ENCODE results near the gene PRELID1.

DNA sequence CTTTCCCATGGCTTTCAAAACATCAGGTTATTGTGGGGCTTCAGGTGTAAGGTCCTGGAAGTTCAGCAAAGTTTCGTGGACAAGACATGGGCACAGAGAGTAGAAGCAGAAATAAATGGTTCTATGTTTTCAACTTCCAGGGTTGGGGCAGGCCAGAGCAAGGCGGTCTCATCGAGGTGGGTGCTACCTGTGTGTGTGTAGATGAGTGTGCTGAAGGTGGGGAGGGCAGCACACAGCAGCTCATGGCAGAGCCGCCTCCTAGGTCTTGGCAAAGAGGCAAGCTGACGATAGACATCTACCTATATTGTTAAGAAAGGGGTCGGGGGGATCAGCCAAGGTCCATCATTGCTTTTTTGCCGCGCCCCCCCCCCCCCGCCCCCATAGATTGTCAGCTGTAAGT, 3.9 kb upstream of the PRELID1 start:
- no peak for TF ChIP-seq EP300 (IDR thresholded peaks at IDR 0.05)
- no peak for TF ChIP-seq MAZ (IDR thresholded peaks at IDR 0.05; ENCODE audit: borderline replicate concordance, low read depth, low read length)
- no peak for TF ChIP-seq JUNB (IDR thresholded peaks at IDR 0.05)
- TF ChIP-seq BHLHE40 (IDR thresholded peaks at IDR 0.05; ENCODE audit: low read depth, low read length): no peak
- TF ChIP-seq, protein P1, sequence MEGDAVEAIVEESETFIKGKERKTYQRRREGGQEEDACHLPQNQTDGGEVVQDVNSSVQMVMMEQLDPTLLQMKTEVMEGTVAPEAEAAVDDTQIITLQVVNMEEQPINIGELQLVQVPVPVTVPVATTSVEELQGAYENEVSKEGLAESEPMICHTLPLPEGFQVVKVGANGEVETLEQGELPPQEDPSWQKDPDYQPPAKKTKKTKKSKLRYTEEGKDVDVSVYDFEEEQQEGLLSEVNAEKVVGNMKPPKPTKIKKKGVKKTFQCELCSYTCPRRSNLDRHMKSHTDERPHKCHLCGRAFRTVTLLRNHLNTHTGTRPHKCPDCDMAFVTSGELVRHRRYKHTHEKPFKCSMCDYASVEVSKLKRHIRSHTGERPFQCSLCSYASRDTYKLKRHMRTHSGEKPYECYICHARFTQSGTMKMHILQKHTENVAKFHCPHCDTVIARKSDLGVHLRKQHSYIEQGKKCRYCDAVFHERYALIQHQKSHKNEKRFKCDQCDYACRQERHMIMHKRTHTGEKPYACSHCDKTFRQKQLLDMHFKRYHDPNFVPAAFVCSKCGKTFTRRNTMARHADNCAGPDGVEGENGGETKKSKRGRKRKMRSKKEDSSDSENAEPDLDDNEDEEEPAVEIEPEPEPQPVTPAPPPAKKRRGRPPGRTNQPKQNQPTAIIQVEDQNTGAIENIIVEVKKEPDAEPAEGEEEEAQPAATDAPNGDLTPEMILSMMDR (IDR thresholded peaks at IDR 0.05): no peak
- no peak for TF ChIP-seq CEBPB (IDR thresholded peaks at IDR 0.05)
- TF ChIP-seq POLR2A (IDR thresholded peaks at IDR 0.05; ENCODE audit: low read length): no peak
- TF ChIP-seq, protein P2, sequence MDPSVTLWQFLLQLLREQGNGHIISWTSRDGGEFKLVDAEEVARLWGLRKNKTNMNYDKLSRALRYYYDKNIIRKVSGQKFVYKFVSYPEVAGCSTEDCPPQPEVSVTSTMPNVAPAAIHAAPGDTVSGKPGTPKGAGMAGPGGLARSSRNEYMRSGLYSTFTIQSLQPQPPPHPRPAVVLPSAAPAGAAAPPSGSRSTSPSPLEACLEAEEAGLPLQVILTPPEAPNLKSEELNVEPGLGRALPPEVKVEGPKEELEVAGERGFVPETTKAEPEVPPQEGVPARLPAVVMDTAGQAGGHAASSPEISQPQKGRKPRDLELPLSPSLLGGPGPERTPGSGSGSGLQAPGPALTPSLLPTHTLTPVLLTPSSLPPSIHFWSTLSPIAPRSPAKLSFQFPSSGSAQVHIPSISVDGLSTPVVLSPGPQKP (IDR thresholded peaks at IDR 0.05; ENCODE audit: low read depth, low read length): no peak
- TF ChIP-seq ESRRA (IDR thresholded peaks at IDR 0.05; ENCODE audit: borderline replicate concordance, low read length): no peak
- no peak for TF ChIP-seq SREBF2 (IDR thresholded peaks at IDR 0.05)
- TF ChIP-seq, protein P3, sequence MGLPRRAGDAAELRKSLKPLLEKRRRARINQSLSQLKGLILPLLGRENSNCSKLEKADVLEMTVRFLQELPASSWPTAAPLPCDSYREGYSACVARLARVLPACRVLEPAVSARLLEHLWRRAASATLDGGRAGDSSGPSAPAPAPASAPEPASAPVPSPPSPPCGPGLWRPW (IDR thresholded peaks at IDR 0.05): no peak
- no peak for TF ChIP-seq CHD4 (IDR thresholded peaks at IDR 0.05; ENCODE audit: borderline replicate concordance)

All from A549 (cell line).